GM18951 (cell line): ENCODE results near the gene FN3K.

Experiments used
- POLR2A ChIP-seq: IDR thresholded peaks from 4 replicates; pipeline ENCODE4 v1.6.1; 2011; ENCODE audit warnings: mild to moderate bottlenecking; ENCODE audit not compliant: insufficient read length, insufficient read depth; ENCODE audit errors: extremely low read depth
- in situ Hi-C: fragments of 300-500 bp; cut with MboI; formaldehyde crosslinking; loops from one replicate; pipeline ENCODE4 v1.12.0; 2022; ENCODE audit warnings: low sequenced_read_pairs, mixed read lengths, inconsistent platforms; ENCODE audit not compliant: unreplicated experiment

FN3K gene

GRCh38 chr17:82709676-82710498 is 25.5 kb upstream of the FN3K start:
- no peak for TF ChIP-seq POLR2A
- in situ Hi-C loops, result no loop called here

DNA sequence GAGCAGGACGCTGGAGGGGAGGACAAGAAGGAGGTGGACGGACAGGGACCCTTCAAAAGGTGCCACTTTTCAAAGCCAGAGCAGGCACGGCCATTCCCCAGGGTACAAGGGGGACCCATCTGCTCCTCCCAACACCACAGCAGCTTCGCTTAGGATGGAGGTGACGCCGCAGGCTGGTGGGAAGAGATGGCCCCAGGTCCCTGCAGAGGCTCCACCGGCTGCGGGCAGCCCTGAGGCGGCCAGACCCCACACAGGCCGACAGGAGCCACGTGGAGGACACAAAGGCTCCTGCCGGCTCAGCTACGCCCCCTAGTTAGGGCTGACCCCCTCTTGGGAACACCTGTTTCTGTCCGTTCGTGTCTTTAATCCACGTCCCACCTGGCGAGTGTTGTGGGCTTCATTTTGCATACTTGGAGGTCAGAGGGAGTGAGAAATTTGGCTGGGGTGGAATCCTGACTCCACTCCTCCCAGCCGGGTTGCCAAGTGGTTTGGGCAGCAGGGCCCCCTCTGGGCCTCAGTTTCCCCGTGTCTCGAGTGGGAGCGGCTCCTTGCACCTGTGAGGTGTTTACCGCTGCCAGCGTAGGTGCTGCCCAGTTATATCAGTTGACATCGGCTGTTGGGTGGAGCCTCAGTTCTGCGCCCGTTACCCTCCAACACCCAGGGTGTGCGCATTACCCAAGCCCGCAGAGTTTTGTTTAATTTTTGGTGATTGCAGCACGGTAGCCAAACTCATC is 24.7 kb upstream of the FN3K start:
- in situ Hi-C loops, result no loop called here
- TF ChIP-seq POLR2A, result no peak

GRCh38 chr17:82713071-82713723 is 22.2 kb upstream of the FN3K start:
- no peak for TF ChIP-seq POLR2A
- in situ Hi-C loops, result no loop called here

- TF ChIP-seq POLR2A, result peak; percentile 80
- in situ Hi-C loops, result no loop called here
Measured at GRCh38 chr17:82716203-82717010, 19.0 kb upstream of the FN3K start, which contains the start of gene FN3KRP. FN3KRP (plus strand) TSS chr17:82716706; CDS start chr17:82716756, 50 bp downstream.

DNA sequence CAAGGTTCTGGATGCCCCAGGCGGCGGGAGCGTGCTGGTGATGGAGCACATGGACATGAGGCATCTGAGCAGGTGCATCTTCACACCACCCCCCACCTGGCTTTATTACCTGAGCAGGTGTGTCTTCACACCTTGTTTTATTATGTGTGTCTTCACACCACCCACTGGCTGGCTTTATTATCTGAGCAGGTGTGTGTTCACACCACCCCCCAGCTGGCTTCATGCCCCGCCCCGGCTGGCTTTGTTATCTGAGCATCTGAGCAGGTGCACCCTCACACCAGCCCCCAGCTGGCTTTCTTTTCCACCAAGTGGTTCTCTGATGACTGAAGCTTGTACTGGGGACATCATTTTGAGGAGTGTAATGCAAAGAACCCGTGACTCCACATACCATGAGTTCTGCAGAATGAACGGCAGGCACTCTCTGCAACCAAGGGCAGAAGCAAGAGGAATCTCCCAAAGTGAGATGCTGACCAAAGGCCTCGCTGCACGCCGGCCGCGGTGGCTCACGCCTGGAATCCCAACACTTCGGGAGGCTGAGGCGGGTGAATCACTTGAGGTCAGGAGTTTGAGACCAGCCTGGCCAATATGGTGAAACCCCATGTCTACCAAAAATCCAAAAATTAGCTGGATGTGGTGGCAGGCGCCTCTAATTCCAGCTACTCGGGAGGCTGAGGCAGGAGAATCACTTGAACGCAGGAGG is 16.3 kb upstream of the FN3K start:
- no peak for TF ChIP-seq POLR2A
- in situ Hi-C loops, result no loop called here

DNA sequence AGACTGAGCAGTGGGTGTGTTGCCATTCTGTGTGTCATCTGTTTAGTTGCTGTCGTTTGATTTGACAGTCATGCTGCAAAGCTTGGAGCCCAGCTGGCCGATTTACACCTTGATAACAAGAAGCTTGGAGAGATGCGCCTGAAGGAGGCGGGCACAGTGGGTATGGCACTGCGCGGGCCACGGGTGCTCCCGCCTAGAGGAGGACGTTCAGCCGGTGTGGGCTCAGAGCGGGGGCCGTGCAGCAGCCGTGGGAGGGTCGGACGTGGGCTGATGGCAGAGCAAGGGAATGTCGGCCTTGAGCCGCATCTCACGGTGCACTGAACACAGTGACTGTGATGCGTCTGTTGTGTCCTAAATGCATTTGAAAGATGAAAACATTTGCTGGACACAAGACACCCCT is 15.2 kb upstream of the FN3K start:
- TF ChIP-seq POLR2A, result no peak
- in situ Hi-C loops, result no loop called here

GRCh38 chr17:82722341-82723013 is 12.9 kb upstream of the FN3K start:
- in situ Hi-C loops, result no loop called here

GRCh38 chr17:82723169-82723807 is 12.1 kb upstream of the FN3K start:
- in situ Hi-C loops, result no loop called here
- no peak for TF ChIP-seq POLR2A

More at GRCh38 chr17:82722341-82723013, 12.9 kb upstream of the FN3K start:
- no peak for TF ChIP-seq POLR2A

GRCh38 chr17:82726427-82726826 is 9.0 kb upstream of the FN3K start:
- in situ Hi-C loops, result no loop called here
- TF ChIP-seq POLR2A, result no peak

DNA sequence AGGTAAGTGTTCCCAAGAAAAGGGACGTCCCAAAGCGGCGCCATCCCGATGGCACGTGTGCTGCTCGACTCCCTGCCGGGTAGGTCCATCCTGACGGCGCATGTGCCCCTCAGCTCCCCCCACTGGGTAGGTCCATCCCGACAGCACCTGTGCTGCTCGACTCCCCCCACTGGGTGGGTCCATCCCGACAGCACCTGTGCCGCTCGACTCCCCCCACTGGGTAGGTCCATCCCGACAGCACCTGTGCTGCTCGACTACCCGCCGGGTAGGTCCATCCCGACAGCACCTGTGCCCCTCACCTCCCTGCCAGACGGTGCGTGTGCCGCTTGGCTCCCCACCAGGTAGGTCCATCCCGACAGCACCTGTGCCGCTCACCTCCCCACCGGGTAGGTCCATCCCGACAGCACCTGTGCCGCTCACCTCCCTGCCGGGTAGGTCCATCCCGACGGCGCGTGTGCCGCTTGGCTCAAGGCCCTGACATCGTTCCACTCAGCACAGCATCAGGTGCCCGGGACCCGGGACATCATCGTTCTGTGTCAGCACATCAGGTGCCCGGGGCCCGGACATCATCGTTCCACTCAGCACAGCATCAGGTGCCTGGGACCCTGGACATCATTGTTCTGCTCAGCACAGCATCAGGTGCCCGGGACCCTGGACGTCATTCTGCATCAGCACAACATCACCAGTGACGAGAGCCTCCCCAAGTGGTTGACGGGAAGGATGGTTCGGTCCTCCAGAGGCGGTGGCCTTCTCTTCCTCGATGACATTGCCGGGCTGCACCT is 5.7 kb upstream of the FN3K start:
- no peak for TF ChIP-seq POLR2A
- in situ Hi-C loops, result no loop called here
